NCI-H510A treated with DMSO at 0.1 percent for 48 hours (cell line): ENCODE results near the gene TNFAIP6.
"Not testable (repeated sequence)": the region's sequence is repeated elsewhere in the genome, so short reads cannot be mapped to it uniquely, and the experiment has no call there.

ENCODE experiments used
- DNase-seq: peaks from one replicate; lab custom pipeline; 2025; lab: John Stamatoyannopoulos, UW

Gene TNFAIP6, protein sequence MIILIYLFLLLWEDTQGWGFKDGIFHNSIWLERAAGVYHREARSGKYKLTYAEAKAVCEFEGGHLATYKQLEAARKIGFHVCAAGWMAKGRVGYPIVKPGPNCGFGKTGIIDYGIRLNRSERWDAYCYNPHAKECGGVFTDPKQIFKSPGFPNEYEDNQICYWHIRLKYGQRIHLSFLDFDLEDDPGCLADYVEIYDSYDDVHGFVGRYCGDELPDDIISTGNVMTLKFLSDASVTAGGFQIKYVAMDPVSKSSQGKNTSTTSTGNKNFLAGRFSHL

DNA sequence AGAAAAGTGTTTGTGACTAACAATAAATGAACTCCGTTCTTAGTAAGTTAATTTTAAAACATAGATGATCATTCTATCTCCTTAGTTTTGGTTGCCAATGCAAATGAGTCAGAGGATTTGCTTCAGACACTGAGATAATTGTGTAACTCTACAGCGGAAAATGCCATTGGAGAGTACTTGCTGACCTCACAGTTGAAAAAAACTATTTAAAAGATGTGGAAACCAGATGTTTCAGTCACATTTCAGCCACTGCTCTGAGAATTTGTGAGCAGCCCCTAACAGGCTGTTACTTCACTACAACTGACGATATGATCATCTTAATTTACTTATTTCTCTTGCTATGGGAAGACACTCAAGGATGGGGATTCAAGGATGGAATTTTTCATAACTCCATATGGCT lies at the start of gene TNFAIP6:
Gene TNFAIP6, plus strand, starts transcription at position 234 of the 400 bp plus-strand sequence. Its CDS starts 75 bp downstream, at position 309.
- no peak for DNase-seq

DNA sequence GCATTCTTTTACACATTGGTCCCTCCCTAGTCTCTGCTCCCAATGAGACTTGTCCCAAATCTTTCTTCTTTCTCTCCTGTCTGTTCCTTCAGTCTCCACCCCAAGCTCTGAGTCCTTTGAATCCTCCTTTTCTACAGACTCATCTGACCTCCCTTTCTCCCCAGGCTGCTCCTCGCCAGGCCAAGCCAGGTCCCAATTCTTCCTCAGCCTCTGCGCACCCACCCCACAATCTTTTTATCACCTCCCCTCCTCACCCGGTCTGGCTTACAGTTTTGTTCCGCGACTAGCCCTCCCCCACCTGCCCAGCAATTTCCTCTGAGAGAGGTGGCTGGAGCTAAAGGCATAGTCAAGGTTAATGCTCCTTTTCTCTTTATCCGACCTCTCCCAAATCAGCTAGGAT lies 47.1 kb upstream of the TNFAIP6 start:
- DNase-seq, result not testable (repeated sequence)

DNA sequence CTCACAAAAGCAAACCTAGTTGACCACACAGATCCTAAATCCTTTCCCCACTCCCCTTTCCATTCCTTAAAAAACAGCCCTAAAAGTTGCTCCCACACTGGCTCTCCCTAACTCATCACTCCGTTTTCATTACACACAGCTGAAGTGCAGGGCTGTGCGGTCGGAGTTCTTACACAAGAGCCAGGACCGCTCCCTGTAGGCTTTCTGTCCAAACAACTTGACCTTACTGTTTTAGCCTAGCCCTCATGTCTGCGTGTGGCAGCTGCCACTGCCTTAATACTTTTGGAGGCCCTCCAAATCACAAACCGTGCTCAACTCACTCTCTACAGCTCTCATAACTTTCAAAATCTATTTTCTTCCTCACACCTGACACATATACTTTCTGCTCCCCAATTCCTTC lies 45.0 kb upstream of the TNFAIP6 start:
- DNase-seq, result not testable (repeated sequence)

DNA sequence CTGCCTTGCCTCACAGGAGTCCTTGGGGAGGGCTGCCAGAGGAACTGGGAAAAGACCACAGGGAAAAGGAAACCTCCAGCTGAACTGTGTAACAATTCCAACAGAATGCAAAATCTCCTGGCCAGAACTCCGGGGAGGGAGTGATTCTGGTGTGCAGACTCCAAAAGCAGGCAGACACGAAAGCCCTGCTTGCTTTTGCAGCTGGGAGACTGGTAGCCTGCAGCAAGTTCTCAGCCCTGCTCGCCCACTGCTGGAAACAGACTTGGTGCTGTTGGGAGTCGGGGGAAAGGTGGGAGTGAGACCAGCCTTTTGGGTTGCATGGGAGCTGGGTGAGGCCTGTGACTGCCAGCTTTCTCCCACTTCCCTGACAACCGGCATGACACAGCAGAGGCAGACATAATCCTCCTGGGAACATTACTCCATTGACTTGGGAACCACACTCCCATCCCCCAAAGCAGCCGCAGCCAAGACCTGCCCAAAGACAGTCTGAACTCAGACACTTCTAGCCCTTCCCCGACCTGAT lies 42.0 kb upstream of the TNFAIP6 start:
- no peak for DNase-seq

DNA sequence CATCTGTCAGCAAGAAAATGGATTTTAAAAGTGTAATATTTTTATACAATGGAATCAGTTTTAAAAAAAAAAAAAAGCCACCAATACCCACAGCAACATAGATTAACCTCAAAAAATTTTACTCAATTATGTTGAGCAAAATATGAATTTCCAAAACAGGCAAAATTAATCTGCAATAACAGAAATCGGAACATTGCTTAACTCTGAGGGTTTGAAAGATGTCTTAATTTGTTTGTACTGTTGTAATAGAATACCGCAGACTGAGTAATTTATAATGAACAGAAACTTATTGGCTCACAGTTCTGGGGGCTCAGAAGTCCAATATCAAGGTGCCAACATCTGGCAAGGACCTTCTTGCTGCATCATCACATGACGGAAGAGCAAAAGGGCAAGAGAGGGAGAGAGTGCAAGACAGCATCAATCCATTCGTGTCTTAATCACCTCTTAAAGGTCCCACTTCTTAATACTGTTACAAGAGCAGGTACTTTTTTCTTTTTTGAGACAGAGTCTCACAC lies 31.8 kb upstream of the TNFAIP6 start:
- DNase-seq, result no peak

DNA sequence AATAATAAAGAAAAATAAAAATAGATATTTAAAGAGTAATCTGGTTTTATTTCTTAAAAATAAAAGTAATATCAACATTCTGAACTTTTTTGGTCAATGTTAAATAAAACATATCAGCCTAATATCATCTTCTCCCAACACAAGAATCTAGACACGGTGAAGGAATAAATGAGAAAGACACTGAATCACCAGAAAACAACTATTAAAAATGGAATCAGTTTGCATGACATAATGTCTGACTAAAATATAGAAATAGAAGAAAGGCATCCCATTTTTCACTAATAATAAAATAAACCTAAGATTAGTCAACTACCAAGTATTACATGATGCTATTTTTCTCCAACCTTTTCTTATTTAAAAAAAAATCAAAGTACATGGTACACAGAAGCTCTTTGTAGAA lies 30.8 kb upstream of the TNFAIP6 start:
- no peak for DNase-seq

DNA sequence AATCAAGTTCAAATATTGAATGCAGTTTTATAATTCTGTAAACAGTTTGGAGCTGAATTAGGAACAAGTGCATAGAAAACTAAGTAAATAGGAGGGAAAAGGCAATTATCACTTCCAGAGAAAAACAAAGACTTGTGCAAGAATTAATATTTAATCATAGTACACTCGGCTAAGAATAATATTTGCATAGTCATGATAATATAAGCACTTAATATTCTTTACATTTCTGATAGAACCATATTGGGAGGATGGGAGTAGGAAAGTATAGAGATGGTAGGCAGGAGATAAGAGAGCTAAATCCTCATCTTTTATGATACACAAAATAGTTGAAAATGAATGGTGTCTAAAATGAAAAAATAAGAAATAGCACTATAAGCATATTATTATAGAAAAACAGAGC lies 27.4 kb upstream of the TNFAIP6 start:
- DNase-seq, result no peak

DNA sequence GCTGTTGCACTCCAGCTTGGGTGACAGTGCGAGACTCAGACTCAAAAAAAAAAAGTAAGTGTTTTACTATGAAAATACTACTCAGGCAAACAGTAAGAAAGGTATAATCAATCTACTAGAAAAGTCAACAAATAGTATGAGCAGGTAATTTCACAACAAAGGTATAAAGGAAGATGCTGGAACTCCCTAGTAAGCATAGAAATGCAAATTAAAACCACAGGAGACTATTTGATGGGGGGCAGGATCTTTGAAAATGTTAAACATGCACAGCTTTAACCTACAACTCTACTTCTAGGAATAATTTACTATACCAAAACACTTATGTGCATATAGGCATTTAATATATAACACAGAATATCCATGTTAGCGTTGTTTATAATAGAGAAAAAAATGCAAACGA lies 24.3 kb upstream of the TNFAIP6 start:
- DNase-seq, result no peak

DNA sequence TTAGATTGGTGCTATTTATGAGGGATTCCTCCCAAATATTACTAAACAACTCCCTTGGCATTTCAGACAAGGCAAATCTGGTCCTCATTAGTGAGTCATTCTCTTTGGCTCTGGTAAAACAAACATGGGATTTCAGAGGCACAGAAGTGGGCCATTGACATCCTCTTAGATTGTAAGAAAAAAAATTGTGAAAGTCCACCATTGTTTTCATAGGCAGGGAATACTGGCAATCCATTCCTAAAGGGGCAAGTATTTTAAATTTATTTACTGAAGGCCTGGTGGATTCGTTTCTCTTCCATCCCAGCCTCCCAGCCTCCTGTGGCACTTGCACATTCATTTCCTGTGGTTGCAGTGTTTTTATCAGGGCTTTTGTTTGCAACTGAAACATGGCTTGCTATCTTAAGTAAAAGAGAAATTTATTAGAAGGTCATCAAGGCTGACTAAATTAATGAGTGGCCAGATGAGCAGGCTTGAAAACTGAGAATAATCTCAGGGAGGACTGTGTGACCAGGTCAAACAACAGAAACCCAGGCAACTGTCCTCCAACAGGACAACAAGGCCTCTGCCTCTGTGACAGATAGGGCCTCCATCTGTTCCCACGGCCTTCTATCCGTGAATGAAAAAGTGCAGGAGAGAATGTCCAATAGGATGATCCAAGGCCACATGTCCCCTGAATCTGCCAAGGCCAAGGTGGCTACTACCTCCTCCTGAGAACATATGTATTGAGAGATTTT lies 23.1 kb upstream of the TNFAIP6 start:
- no peak for DNase-seq

DNA sequence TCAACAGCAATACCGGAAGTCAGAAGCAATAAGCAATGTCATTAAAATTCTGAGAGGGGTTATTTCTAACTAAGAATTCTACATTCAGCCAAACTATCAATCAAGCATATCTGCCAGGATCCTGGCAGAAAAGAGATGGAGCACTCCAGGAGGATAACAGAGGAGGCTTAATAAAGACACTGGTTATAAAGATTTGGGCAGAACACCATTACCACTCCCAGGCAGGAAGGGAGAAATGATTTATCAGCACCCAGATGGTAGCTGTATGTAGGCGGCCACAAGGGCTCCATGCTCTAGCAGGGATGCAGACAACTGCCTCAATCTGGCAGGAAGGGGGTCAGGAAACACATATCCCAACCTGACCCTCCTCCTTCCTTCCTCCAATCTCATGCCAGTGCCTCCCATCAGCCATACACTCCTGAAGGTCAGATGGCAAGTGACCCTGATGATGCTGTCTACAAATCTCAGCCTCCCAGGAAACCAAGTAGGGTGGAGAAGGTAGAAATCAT lies 20.5 kb upstream of the TNFAIP6 start:
- DNase-seq, result no peak

DNA sequence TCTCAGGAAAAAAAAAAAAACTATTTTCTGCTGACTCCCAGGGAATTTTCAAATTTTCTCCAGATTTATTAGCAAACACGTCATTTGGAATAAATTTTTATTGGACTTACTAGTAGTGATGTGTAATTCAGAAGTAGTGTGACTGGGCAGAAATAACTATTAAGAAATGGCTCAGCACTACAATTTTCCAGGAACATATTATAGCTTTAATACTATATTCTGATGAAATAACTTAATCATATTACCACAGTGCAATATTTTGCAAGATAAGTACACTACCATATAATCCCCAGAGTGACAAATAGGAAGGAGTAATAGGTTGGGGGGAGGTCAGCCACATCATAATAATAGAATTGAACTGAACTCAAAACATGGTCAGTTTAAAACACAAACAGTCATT lies 19.7 kb upstream of the TNFAIP6 start:
- DNase-seq, result no peak

DNA sequence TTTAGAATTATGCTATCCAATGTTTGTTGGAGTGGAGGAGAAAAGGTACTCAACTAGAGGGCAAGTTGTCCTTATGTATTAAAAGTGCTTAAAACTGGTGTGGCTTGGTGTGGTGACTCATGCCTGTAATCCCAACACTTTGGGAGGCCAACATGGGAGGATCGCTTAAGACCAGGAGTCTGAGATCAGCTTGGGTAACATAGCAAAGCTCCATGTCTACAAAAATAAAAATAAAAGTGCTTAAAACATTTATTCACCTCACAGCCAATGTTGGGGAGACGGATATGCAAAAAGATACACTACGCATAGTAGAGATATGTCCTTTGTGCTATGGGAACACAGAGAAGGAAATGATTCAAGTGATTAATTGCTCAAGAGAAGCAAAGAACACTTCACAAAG lies 19.3 kb upstream of the TNFAIP6 start:
- no peak for DNase-seq

DNA sequence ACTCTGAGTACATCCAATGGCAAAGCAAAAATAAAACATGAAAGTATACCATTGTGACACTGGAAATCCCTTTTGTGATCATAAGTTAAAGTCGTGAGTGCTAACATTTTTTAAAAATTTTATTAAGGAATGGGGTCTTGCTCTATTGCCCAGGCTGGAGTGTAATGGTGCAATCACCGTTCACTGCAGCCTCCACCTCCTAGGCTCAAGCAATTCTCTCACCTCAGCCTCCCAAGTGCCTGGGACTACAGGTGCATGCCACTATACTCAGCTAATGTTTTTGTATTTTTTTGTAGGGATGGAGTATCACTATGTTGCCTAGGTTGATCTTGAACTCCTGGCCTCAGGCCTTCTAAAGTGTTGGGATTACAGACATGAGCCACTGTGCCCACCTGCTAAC lies 14.3 kb upstream of the TNFAIP6 start:
- DNase-seq, result no peak

DNA sequence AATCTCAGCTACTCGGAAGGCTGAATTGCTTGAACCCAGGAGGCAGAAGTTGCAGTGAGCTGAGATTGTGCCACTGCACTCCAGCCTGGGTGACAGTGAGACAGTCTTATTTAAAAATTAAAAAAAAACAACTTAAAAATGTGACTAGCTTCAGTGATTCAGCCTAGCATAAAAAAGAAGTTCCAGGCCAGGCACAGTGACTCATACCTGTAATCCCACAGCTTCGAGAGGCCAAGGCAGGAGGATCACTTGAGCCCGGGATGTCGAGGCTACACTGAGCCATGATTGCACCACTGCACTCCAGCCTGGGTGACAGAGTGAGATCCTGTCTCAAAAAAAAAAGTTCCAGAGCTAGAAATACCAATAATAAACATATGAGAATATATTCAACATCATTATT lies 13.2 kb upstream of the TNFAIP6 start:
- not testable (repeated sequence) for DNase-seq

DNA sequence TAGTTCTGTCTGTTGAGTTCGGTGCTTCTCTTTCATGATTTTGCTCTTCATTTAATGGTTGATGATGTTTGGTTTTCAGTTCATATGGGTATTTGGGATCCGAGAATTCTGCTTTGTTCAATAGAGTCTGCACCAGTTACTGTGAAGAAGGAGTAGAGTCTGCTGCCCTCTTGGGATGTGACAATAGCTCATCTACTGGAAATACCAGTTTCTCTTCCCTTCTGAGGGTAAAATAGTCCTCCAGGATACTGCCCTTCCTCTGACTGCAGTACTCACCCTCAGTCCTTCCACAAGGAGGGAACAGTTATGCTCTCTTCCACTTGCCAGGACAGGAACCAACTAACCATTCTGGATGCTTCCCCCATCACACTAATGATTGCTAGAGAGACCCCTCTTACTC lies 12.5 kb upstream of the TNFAIP6 start:
- DNase-seq, result no peak

DNA sequence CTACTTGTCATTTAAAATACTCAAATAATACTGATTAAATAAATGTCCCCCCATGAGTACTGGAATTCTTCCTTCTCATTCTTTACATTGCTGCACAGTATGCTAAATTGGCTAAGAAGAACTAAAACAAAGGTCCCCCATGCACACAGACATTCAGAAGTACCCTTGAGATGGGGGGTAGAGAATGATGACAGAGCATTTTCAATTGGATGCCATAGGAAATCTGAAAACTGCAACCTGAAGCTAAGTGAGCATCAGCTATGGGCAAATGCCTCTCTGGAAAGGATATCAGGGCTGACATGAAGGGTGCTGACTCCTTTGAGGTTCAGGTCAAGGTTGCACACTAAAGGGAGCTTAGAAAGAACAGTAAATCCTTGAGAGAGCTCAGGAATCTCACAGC lies 10.1 kb upstream of the TNFAIP6 start:
- no peak for DNase-seq

DNA sequence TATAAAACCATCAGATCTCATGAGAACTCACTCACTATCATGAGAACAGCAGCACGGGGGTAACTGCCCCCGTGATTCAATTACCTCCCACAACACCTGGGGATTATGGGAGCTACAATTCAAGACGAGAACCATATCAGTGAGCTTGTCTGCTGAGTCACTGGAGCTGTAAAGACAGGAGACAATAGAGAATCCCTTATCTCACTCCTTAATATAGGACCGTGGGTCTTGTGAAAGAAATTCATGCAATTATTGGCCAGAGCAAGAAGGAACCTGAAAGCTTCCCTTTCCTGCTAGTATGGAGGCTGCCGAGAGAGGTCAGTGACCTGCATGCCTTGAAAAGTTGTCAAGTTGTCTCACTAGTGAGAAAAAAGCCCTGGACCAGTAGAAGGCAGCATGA lies 9.5 kb upstream of the TNFAIP6 start:
- DNase-seq, result no peak

DNA sequence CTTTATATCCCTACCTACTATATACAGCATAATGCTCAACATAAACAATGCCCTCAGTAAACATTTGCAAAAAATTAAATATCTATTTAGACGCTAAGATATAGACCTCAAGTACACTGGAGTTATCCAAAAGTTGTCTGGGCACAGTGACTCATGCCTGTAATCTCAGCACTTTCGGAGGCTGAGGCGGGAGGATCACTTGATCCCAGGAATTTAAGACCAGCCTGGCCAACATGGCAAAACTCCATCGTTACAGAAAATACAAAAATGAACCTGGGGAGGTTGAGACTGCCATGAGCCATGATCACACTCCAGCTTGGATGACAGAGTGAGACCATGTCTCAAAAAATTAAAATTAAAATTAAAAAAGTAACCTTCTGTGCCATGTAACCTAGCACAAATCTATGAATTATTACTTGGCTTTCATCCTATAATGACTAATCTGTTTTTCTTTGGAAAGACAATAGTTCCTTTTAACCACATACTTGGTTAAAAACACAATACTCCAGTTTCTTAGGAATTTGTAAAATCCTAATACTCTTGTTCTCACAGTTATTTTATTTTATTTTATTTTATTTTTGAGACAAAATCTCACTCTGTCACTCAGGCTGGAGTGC lies 6.7 kb upstream of the TNFAIP6 start:
- DNase-seq, result no peak

DNA sequence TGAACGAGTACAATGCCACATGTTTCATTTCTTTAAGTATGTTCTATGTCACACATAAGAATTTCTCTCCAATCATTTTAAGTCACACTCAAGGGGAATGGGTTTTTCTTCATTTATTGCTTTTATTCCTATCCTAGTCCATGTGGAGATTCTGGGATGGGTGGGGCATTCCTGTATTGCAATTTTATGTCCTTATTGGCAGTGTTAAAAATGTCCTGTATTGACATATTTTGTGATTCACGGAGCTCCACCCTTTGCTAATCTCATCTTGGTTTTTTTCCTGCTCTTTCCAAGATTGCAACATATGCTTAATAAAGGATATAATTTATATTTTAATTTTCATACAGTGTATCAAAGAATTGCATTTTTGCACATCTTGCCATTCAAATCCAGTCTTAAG lies 3.4 kb upstream of the TNFAIP6 start:
- no peak for DNase-seq

DNA sequence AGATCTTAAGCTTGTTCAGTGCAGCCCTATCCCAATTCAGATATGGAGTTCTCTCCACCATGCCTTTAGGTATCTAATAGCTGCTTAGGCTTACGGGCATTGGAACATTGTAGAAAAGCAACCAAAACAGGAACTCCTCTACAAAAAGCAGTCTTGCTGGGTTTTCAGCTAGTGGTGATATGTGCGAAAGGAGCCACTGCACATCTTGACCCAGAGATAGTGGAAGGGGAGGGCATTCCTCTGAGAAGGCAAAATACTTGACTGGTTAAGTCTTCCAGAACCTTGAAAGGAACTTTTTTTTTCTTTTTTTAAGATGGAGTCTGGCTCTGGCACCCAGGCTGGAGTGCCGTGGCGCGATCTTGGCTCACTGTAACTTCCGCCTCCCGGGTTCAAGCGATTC lies 2.6 kb upstream of the TNFAIP6 start:
- no peak for DNase-seq

DNA sequence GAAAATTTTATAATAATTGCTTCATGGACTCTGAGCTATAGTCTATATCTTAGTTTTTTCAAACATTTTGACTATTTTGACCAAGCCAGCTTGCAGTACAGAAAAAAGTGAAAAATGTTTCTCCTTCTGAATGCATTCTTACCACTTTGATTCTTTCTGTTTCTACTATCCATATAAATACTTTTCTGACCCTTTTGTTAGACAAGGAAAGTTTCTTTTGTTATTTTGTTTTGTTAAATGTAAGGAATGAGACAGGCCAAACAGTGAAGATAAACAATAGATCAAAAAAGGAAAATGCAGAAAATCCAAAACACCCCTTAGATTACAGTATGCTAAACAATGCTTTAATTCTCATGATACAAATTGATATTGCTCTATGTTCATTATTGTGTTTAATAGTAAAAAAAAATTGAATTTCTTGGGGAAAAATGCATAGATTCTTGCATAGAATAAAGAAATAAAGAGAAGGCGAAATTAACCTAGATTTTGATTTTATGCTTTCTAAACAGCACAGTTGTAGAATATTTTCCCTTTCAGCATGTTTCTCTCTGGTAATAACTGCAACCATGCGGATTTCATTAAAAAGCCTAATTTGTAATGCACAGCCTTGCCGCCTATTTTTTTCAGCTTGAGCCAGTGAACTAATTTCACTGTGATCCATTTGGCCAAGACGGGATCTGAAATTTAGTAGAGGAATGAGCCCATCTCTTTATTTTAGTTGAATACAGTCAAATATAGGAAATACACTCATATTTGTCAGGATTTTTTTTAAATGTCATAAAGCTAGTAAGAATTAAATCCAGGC lies 976 bp downstream of the TNFAIP6 start:
- DNase-seq, result no peak
